K562 (cell line): ENCODE data around the gene ANKRD45. TPM values are rescaled to one million over a fixed set of nuclear protein-coding genes. Genes with fewer than 3 reads are reported as not detected.

ENCODE experiments used
- NEUROD1 ChIP-seq: fragments of 150-350 bp; IDR thresholded peaks from 2 replicates; pipeline ENCODE4 v1.6.1; 2014; ENCODE audit warnings: borderline replicate concordance, low read length, low read depth; ENCODE audit not compliant: partially characterized antibody
- TRIM24 ChIP-seq, 2 experiments: fragments of 450-650 bp; IDR thresholded peaks; 2 replicates each; pipeline ENCODE4 v1.6.1; 2016
- ZNF76 ChIP-seq: fragments of 250-450 bp; sonication (Bioruptor Pico); IDR thresholded peaks from 2 replicates; pipeline ENCODE4 v1.4.0; 2020; ENCODE audit warnings: mild to moderate bottlenecking, moderate library complexity, borderline replicate concordance
- polyA plus RNA-seq, 8 experiments: library from polyadenylated mRNA; depleted of rRNA in 4 of 8; stranded (reverse) in 5 of 8; unstranded in 3 of 8; fragments of >200 nt; fragmentation: Nextera tagmentation in 2 of 8; fragmentation: Illumina TruSeq in 1 of 8; extraction: Ambion mirVana in 2 of 8; extraction: Trizol in 1 of 8; gene quantifications; 2 replicates each; pipeline versions ENCODE4 v1.2.1 to v1.2.3, GENCODE V29; 2011 to 2014; ENCODE audit warnings: inconsistent platforms in 1 of 8, missing spikeins in 1 of 8
- total RNA-seq, 7 experiments: library from RNA; depleted of rRNA in 6 of 7; stranded (reverse); fragments of >200 nt in 6 of 7; fragmentation: Illumina TruSeq in 2 of 7; extraction: Trizol in 2 of 7; gene quantifications; 2 replicates each; pipeline versions ENCODE4 v1.2.1 to v1.2.3, GENCODE V29; 2011 to 2021; ENCODE audit warnings: low replicate concordance in 1 of 7
- TF ChIP-seq, protein P1 (sequence below): fragments of 450-650 bp; IDR thresholded peaks from 2 replicates; pipeline ENCODE4 v1.6.1; 2017; ENCODE audit warnings: antibody characterized with exemption
- TF ChIP-seq, protein P2 (sequence below), 3 experiments: fragments of 200-800 bp in 1 of 3; sonication (Bioruptor generic) in 1 of 3; sonication (generic) in 1 of 3; formaldehyde crosslinking in 1 of 3; IDR thresholded peaks; 2 replicates each; pipeline versions ENCODE4 v1.6.1 to v1.8.0; 2016 to 2022; ENCODE audit warnings: mild to moderate bottlenecking in 2 of 3, missing compliant biosample characterization in 2 of 3, missing genetic modification characterization in 2 of 3, missing genetic modification reagents in 1 of 3
- TF ChIP-seq, protein P3 (sequence below): fragments of 450-650 bp; IDR thresholded peaks from 2 replicates; pipeline ENCODE4 v1.6.1; 2016; ENCODE audit warnings: mild to moderate bottlenecking, moderate library complexity
- TF ChIP-seq, protein P4 (sequence below), 3 experiments: fragments of 200-800 bp in 1 of 3; fragments of 250-450 bp in 1 of 3; fragments of 450-650 bp in 1 of 3; sonication (Bioruptor Pico) in 1 of 3; sonication (Bioruptor generic) in 1 of 3; formaldehyde crosslinking in 1 of 3; IDR thresholded peaks; 2 replicates each; pipeline versions ENCODE4 v1.6.1 to v1.8.0; 2016 to 2022; ENCODE audit warnings: mild to moderate bottlenecking in 2 of 3, missing genetic modification characterization in 2 of 3, missing compliant biosample characterization in 1 of 3, moderate library complexity in 1 of 3

The ANKRD45 gene
- total and polyA plus RNA-seq, 9 of the 15 experiments (the other 6 are each of a cell fraction or from before 2014, with no cell fraction given) = 0.10 to 0.30 (median 0.11) TPM; not detected in 2

DNA sequence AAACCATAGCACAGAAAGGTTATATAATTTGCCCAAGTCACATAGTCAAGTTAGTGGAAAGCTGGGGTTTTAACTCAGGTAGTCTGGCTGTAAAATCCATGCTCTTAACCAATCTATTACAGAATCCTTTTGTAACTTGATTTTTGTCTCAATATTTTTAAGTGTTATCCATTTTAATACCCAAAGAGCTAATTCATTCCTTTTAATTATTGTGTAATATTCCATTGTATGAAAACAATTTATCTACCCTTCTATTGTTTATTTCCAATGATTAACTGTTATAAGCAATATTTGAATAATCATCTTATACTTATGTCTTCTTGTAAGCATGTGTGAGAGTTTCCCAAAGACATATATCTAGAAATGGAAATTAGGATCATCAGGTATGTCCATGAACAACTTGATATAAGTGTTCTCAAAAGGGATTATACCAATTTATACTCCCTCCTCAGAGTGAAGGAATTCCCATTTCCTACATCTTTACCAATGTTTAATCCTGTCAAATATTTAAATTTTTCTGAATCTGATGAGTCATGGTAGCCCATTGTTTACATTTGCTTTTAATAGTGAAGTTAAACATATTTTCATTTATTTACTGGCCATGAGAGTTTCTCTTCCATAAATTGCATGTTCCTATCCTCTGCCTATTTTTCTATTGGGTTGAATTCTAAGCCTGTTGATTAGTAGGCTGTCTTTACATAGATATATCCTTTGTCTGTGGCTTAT lies 20.6 kb downstream of the ANKRD45 start (continued):
- TF ChIP-seq, protein P1, sequence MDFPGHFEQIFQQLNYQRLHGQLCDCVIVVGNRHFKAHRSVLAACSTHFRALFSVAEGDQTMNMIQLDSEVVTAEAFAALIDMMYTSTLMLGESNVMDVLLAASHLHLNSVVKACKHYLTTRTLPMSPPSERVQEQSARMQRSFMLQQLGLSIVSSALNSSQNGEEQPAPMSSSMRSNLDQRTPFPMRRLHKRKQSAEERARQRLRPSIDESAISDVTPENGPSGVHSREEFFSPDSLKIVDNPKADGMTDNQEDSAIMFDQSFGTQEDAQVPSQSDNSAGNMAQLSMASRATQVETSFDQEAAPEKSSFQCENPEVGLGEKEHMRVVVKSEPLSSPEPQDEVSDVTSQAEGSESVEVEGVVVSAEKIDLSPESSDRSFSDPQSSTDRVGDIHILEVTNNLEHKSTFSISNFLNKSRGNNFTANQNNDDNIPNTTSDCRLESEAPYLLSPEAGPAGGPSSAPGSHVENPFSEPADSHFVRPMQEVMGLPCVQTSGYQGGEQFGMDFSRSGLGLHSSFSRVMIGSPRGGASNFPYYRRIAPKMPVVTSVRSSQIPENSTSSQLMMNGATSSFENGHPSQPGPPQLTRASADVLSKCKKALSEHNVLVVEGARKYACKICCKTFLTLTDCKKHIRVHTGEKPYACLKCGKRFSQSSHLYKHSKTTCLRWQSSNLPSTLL = no peak
- TF ChIP-seq ZNF76 (CRISPR knock-in tag) (no peak), NEUROD1 (no peak), TRIM24 (IDR thresholded peaks at IDR 0.05) (no peak)
- TF ChIP-seq, protein P2, sequence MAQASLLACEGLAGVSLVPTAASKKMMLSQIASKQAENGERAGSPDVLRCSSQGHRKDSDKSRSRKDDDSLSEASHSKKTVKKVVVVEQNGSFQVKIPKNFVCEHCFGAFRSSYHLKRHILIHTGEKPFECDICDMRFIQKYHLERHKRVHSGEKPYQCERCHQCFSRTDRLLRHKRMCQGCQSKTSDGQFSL (CRISPR knock-in tag; IDR thresholded peaks at IDR 0.05) = no peak
- TF ChIP-seq, protein P2 (tag; IDR thresholded peaks at IDR 0.05) = no peak
- TF ChIP-seq, protein P3, sequence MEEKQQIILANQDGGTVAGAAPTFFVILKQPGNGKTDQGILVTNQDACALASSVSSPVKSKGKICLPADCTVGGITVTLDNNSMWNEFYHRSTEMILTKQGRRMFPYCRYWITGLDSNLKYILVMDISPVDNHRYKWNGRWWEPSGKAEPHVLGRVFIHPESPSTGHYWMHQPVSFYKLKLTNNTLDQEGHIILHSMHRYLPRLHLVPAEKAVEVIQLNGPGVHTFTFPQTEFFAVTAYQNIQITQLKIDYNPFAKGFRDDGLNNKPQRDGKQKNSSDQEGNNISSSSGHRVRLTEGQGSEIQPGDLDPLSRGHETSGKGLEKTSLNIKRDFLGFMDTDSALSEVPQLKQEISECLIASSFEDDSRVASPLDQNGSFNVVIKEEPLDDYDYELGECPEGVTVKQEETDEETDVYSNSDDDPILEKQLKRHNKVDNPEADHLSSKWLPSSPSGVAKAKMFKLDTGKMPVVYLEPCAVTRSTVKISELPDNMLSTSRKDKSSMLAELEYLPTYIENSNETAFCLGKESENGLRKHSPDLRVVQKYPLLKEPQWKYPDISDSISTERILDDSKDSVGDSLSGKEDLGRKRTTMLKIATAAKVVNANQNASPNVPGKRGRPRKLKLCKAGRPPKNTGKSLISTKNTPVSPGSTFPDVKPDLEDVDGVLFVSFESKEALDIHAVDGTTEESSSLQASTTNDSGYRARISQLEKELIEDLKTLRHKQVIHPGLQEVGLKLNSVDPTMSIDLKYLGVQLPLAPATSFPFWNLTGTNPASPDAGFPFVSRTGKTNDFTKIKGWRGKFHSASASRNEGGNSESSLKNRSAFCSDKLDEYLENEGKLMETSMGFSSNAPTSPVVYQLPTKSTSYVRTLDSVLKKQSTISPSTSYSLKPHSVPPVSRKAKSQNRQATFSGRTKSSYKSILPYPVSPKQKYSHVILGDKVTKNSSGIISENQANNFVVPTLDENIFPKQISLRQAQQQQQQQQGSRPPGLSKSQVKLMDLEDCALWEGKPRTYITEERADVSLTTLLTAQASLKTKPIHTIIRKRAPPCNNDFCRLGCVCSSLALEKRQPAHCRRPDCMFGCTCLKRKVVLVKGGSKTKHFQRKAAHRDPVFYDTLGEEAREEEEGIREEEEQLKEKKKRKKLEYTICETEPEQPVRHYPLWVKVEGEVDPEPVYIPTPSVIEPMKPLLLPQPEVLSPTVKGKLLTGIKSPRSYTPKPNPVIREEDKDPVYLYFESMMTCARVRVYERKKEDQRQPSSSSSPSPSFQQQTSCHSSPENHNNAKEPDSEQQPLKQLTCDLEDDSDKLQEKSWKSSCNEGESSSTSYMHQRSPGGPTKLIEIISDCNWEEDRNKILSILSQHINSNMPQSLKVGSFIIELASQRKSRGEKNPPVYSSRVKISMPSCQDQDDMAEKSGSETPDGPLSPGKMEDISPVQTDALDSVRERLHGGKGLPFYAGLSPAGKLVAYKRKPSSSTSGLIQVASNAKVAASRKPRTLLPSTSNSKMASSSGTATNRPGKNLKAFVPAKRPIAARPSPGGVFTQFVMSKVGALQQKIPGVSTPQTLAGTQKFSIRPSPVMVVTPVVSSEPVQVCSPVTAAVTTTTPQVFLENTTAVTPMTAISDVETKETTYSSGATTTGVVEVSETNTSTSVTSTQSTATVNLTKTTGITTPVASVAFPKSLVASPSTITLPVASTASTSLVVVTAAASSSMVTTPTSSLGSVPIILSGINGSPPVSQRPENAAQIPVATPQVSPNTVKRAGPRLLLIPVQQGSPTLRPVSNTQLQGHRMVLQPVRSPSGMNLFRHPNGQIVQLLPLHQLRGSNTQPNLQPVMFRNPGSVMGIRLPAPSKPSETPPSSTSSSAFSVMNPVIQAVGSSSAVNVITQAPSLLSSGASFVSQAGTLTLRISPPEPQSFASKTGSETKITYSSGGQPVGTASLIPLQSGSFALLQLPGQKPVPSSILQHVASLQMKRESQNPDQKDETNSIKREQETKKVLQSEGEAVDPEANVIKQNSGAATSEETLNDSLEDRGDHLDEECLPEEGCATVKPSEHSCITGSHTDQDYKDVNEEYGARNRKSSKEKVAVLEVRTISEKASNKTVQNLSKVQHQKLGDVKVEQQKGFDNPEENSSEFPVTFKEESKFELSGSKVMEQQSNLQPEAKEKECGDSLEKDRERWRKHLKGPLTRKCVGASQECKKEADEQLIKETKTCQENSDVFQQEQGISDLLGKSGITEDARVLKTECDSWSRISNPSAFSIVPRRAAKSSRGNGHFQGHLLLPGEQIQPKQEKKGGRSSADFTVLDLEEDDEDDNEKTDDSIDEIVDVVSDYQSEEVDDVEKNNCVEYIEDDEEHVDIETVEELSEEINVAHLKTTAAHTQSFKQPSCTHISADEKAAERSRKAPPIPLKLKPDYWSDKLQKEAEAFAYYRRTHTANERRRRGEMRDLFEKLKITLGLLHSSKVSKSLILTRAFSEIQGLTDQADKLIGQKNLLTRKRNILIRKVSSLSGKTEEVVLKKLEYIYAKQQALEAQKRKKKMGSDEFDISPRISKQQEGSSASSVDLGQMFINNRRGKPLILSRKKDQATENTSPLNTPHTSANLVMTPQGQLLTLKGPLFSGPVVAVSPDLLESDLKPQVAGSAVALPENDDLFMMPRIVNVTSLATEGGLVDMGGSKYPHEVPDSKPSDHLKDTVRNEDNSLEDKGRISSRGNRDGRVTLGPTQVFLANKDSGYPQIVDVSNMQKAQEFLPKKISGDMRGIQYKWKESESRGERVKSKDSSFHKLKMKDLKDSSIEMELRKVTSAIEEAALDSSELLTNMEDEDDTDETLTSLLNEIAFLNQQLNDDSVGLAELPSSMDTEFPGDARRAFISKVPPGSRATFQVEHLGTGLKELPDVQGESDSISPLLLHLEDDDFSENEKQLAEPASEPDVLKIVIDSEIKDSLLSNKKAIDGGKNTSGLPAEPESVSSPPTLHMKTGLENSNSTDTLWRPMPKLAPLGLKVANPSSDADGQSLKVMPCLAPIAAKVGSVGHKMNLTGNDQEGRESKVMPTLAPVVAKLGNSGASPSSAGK = no peak
- TF ChIP-seq, protein P4, sequence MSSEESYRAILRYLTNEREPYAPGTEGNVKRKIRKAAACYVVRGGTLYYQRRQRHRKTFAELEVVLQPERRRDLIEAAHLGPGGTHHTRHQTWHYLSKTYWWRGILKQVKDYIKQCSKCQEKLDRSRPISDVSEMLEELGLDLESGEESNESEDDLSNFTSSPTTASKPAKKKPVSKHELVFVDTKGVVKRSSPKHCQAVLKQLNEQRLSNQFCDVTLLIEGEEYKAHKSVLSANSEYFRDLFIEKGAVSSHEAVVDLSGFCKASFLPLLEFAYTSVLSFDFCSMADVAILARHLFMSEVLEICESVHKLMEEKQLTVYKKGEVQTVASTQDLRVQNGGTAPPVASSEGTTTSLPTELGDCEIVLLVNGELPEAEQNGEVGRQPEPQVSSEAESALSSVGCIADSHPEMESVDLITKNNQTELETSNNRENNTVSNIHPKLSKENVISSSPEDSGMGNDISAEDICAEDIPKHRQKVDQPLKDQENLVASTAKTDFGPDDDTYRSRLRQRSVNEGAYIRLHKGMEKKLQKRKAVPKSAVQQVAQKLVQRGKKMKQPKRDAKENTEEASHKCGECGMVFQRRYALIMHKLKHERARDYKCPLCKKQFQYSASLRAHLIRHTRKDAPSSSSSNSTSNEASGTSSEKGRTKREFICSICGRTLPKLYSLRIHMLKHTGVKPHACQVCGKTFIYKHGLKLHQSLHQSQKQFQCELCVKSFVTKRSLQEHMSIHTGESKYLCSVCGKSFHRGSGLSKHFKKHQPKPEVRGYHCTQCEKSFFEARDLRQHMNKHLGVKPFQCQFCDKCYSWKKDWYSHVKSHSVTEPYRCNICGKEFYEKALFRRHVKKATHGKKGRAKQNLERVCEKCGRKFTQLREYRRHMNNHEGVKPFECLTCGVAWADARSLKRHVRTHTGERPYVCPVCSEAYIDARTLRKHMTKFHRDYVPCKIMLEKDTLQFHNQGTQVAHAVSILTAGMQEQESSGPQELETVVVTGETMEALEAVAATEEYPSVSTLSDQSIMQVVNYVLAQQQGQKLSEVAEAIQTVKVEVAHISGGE (CRISPR knock-in tag; IDR thresholded peaks at IDR 0.05) = no peak
